Muscle of leg (tissue), 11 donors: ENCODE measurements around the gene SUSD1. TPM values are rescaled to one million over a fixed set of nuclear protein-coding genes. Genes with fewer than 3 reads are reported as not detected.
"Not testable (repeated sequence)": the region's sequence is repeated elsewhere in the genome, so short reads cannot be mapped to it uniquely, and the experiment has no call there.

Source experiments
- DNase-seq: peaks from one replicate; pipeline ENCODE4 v3.0.0; 2013
- H3K27ac ChIP-seq: one replicate; pipeline ENCODE4 v1.5.1; 2013; ENCODE audit warnings: mild to moderate bottlenecking, low read length, control low read depth
- H3K27me3 ChIP-seq: one replicate; pipeline ENCODE4 v1.6.1; 2013; ENCODE audit warnings: low read length; ENCODE audit not compliant: control insufficient read depth, insufficient read depth
- H3K36me3 ChIP-seq: one replicate; pipeline ENCODE4 v1.6.1; 2013; ENCODE audit warnings: low read length; ENCODE audit not compliant: control insufficient read depth, insufficient read depth
- H3K4me1 ChIP-seq: one replicate; pipeline ENCODE4 v1.6.1; 2013; ENCODE audit warnings: low read length; ENCODE audit not compliant: control insufficient read depth, insufficient read depth
- H3K4me3 ChIP-seq: one replicate; pipeline ENCODE4 v1.5.1; 2013; ENCODE audit warnings: low read length, control low read depth
- H3K9me3 ChIP-seq: replicated peaks from 2 replicates; pipeline ENCODE4 v1.6.1; 2013; ENCODE audit warnings: low read depth, low read length; ENCODE audit not compliant: control insufficient read depth
- WGBS: methylation state at CpG from one replicate; pipeline ENCODE4 v1.1.5; 2013; ENCODE audit warnings: missing lambda C conversion rate; ENCODE audit not compliant: insufficient coverage; 5-methylcytosine and 5-hydroxymethylcytosine counted together
- polyA plus RNA-seq, 8 donors: library from polyadenylated mRNA; unstranded; fragments of 120-200 nt; gene quantifications; one replicate each; pipeline versions ENCODE4 v1.2.1 to v1.2.3, GENCODE V29; 2013; ENCODE audit warnings: inconsistent platforms in 1 of 8, low replicate concordance in 1 of 8; ENCODE audit not compliant: insufficient read length in 8 of 8, insufficient read depth in 1 of 8
- total RNA-seq: library from RNA; stranded (reverse); fragments of 120-200 nt; gene quantifications from one replicate; pipeline ENCODE4 v1.2.4, GENCODE V29; 2013

SUSD1 gene
- total and polyA plus RNA-seq, 9 donors, result 5.9 to 15.0 (median 7.5) TPM

DNA sequence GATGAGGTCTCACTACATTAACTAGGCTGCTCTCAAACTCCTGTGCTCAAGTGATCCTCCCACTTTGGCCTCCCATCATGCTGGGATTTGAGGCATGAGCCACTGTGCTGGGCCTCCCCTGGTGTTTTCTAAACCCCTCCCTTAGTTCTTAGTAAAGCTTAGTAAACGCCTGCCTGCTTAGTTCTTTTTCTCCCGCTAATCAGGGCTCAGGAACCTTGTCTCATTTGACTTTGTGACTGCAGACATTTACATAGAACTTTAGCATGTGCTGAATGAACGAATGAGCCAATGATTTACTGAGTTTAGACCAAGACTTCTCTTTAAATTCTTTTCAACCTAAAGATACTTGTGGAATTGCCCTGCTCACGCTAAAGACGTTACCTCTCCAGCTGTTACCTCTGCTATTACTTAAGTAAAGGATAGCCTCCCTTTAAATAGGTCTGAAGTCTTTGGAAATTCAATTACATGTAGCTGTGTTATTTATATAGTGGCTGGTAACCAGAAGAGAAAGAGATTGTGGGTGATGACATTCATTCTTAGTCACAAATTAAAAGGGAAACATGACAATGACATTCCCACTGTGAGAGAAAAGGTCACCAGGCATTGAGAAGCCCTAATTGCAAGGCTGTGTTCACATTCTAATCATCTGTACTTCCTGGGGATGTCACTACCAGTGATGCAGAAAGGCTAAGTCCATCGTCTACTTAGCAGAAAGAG lies 18.6 kb upstream of the SUSD1 start:
- DNase-seq, result no peak
- WGBS, result 90% methylated on average over 3 of the region's 6 CpGs
- H3K27ac ChIP-seq, result no peak overlapping the region

DNA sequence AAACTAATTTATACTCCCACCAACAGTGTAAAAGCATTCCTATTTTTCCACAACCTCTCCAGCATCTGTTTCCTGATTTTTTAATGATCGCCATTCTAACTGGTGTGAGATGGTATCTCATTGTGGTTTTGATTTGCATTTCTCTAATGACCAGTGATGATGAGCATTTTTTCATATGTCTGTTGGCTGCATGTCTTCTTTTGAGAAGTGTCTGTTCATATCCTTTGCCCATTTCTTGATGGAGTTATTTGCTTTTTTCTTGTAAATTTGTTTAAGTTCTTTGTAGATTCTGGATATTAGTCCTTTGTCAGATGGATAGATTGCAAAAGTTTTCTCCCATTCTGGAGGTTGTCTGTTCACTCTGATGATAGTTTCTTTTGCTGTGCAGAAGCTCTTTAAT lies 15.2 kb upstream of the SUSD1 start:
- H3K9me3 ChIP-seq, H3K4me1 ChIP-seq, H3K4me3 ChIP-seq, H3K27me3 ChIP-seq, H3K36me3 ChIP-seq, H3K27ac ChIP-seq, DNase-seq: not testable (repeated sequence)
- WGBS, result no CpG with 5 or more reads among the region's 1 CpG

More for the DNA sequence above, 18.6 kb upstream of the SUSD1 start:
- no peaks in the 10 kb centered on the region for H3K36me3 ChIP-seq
- H3K27me3 ChIP-seq, result no peaks in the 10 kb centered on the region
- H3K4me3 ChIP-seq, result no peak overlapping the region
- H3K4me1 ChIP-seq, result no peaks in the 10 kb centered on the region
- H3K9me3 ChIP-seq, result no peaks in the 10 kb centered on the region

DNA sequence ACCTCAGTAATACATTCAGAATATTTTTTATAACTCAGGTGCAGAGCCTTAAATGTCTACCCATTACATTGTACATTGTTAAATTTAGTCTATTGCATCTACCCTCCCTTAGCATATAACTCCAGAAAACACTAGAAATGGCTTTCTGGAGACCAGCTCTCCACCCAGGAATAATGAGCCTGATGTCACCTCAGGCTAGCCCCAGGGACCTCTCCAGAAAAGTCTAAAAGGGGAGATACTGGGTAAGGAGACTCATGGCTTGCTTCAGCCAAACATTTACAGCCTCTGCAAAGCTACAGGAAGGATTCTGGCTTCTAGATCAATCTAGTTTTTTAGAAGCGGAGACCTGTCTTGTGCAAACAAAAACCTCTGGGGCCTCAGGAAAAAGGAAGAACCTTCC lies 13.8 kb upstream of the SUSD1 start:
- H3K9me3 ChIP-seq, result no peaks in the 10 kb centered on the region
- DNase-seq, result no peak
- no peak overlapping the region for H3K27ac ChIP-seq
- peaks cover 2% of the 10 kb centered on the region for H3K4me1 ChIP-seq
- no peaks in the 10 kb centered on the region for H3K36me3 ChIP-seq
- H3K4me3 ChIP-seq, result no peak overlapping the region
- H3K27me3 ChIP-seq, result no peaks in the 10 kb centered on the region
- no CpG with 5 or more reads among the region's 1 CpG for WGBS

DNA sequence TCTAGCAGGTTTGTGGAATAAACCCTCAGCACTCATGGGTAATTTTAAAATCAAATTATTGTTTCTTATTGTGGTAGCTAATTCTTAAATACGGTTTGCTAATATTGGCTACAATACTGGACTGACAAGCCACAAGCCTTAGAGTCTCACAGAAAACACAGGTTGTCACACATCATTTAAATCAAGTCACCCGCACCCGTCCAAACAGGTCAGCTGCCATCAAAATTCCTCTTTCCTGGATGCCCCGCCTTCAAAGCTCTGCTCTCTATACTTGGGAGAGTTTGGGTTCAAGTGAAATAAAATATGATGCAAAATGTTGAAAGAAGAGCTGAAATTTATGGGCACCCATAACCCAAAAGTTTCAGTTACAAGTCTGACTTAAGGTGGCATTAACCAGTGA lies 12.3 kb upstream of the SUSD1 start:
- Histone ChIP-seq H3K27ac (no peak overlapping the region), H3K9me3 (no peaks in the 10 kb centered on the region), H3K36me3 (no peaks in the 10 kb centered on the region), H3K4me3 (no peak overlapping the region), H3K4me1 (peaks cover 2% of the 10 kb centered on the region), H3K27me3 (no peaks in the 10 kb centered on the region)
- WGBS, result no CpG with 5 or more reads among the region's 4 CpGs
- no peak for DNase-seq

DNA sequence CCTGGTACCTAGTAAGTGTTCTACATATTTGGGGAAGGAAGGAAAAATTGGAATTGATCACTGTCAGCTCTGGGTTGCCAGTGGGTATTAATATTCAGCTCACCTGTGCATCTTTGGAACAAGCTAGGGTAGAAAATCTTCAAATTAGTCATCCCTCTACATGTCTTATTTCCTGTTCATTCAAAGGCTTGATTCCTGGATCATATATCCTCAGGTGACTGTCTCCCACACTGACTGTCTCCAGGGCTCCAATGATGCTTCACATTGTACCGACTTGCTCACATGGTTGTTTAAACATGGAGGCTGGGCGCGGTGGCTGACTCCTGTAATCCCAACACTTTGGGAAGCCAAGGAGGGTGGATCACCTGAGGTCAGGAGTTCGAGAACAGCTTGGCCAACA lies 11.6 kb upstream of the SUSD1 start:
- Histone ChIP-seq H3K4me1 (peaks cover 2% of the 10 kb centered on the region), H3K9me3 (no peaks in the 10 kb centered on the region), H3K4me3 (no peak overlapping the region), H3K36me3 (no peaks in the 10 kb centered on the region), H3K27me3 (no peaks in the 10 kb centered on the region), H3K27ac (no peak overlapping the region)
- DNase-seq, result no peak
- 100% methylated on average over 3 of the region's 4 CpGs for WGBS

DNA sequence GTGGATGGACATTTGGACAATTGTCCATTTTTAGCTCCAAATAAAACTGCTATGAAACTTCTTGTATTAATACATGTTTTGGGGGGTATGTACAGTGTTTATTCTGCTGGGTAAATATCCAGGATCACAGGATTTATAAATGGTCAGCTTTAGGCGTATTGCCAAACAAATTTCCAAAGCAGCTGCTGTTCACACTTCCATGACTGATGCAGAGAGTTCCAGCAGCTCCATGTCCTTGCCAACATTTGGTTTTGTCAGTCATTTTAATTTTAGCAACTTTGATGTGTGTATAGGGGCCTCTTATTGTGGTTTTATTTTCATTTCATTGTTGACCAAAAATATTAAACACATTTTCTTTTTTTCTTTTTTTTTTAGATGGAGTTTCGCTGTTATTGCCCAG lies 9.8 kb upstream of the SUSD1 start:
- no peaks in the 10 kb centered on the region for H3K27me3 ChIP-seq
- H3K36me3 ChIP-seq, result no peaks in the 10 kb centered on the region
- H3K4me1 ChIP-seq, result peaks cover 8% of the 10 kb centered on the region
- WGBS, result 100% methylated on average over 1 of the region's 2 CpGs
- H3K9me3 ChIP-seq, result no peaks in the 10 kb centered on the region
- no peak overlapping the region for H3K27ac ChIP-seq
- no peak overlapping the region for H3K4me3 ChIP-seq
- DNase-seq, result peak; percentile 50

DNA sequence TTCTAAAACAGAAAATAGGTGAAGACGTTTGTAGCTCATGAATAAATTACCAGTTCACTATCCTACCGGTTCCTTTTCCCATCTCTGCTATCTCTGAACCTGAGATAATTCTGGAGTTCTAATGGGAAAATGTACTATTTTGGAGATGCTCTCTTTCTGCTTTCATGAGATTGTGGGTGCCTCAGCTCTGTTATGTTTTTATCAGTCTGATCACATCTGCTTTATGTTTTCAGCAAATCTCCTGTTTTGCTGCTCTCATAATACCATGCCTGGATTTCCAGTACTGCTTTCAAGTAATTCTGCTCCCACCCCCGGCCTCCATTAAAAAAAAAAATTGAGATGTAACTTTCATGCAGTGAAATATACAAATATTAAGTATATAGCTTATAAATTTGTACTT lies 9.1 kb upstream of the SUSD1 start:
- no peak for DNase-seq
- H3K9me3 ChIP-seq, result no peaks in the 10 kb centered on the region
- no CpG with 5 or more reads among the region's 3 CpGs for WGBS

DNA sequence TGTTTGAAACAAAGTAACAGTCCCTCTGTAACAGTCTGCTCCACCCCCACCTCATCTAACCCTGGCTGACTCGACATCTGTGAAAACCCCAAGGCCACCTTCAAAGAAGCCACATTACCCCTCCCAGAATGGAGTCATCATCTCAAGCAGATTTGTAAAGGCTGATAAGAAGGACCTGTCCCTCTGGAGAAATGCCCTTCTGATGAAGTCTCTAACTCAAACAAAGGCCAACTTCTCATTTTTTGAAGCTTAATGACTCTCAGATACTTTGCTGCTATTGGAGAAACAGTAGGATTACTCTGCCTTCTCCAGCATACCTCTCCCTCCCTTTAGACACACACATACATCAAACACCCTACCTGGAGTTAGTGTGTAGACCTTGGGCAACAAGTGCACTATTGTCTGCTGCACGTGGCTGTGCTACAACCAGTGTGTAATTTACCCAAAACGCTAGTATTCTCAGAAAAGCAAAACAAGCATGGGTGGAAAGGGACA lies 5.3 kb upstream of the SUSD1 start:
- Histone ChIP-seq H3K27me3 (peaks cover 7% of the 10 kb centered on the region), H3K36me3 (no peaks in the 10 kb centered on the region), H3K27ac (no peak overlapping the region), H3K4me1 (peaks cover 15% of the 10 kb centered on the region), H3K9me3 (no peaks in the 10 kb centered on the region), H3K4me3 (no peak overlapping the region)
- no peak for DNase-seq
- WGBS, result no CpG with 5 or more reads among the region's 3 CpGs

More for the DNA sequence above, 9.1 kb upstream of the SUSD1 start:
- H3K36me3 ChIP-seq, result no peaks in the 10 kb centered on the region
- no peaks in the 10 kb centered on the region for H3K27me3 ChIP-seq
- no peak overlapping the region for H3K27ac ChIP-seq
- no peak overlapping the region for H3K4me3 ChIP-seq
- peaks cover 11% of the 10 kb centered on the region for H3K4me1 ChIP-seq

DNA sequence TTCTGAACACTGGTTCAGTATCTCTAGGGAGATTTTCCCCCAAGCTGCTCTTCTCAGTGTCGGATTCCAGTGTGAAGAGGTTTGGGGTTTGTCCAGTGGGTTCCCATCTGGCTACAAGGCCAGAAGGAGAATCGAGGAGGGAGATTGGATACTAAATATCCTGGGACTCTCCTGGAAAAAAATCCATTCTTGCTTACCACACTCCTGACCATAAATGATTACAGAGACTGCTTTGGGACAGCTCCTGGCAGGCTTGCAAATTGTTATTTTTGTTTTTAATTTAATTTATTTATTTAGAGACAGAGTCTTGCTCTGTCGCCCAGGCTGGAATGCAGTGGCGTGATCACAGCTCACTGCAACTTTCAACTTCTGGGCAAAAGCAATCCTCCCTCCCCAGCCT lies 4.7 kb upstream of the SUSD1 start:
- Histone ChIP-seq H3K9me3 (no peaks in the 10 kb centered on the region), H3K4me1 (peaks cover 15% of the 10 kb centered on the region), H3K27ac (no peak overlapping the region), H3K36me3 (no peaks in the 10 kb centered on the region), H3K4me3 (no peak overlapping the region), H3K27me3 (peaks cover 8% of the 10 kb centered on the region)
- DNase-seq, result no peak
- WGBS, result no CpG with 5 or more reads among the region's 4 CpGs

DNA sequence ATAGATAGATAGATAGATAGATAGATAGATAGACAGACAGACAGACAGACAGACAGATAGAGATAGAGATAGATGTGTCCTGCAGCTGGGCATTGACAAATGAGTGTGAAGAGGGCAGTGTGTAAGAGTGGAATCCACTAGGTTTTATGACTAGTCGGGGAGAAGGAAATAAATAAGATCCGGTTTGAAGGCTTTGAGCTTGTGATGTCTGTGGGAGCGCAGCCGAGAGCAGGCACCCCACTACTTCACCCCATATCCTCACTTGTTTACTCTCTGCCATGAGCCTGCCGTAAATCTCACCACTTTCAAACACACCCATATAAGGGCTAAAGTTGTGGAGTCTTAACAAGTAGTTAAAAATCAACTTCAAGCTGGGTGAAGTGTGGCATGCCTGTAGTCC lies 1.4 kb upstream of the SUSD1 start:
- Histone ChIP-seq H3K36me3 (no peaks in the 10 kb centered on the region), H3K27me3 (peaks cover 8% of the 10 kb centered on the region), H3K4me1 (peaks cover 21% of the 10 kb centered on the region), H3K27ac (no peak overlapping the region), H3K9me3 (no peaks in the 10 kb centered on the region), H3K4me3 (no peak overlapping the region)
- no CpG with 5 or more reads among the region's 5 CpGs for WGBS
- DNase-seq, result no peak
